ENCODE measurements around the gene C11orf21.

- TF ChIP-seq, protein P1, sequence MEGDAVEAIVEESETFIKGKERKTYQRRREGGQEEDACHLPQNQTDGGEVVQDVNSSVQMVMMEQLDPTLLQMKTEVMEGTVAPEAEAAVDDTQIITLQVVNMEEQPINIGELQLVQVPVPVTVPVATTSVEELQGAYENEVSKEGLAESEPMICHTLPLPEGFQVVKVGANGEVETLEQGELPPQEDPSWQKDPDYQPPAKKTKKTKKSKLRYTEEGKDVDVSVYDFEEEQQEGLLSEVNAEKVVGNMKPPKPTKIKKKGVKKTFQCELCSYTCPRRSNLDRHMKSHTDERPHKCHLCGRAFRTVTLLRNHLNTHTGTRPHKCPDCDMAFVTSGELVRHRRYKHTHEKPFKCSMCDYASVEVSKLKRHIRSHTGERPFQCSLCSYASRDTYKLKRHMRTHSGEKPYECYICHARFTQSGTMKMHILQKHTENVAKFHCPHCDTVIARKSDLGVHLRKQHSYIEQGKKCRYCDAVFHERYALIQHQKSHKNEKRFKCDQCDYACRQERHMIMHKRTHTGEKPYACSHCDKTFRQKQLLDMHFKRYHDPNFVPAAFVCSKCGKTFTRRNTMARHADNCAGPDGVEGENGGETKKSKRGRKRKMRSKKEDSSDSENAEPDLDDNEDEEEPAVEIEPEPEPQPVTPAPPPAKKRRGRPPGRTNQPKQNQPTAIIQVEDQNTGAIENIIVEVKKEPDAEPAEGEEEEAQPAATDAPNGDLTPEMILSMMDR (IDR thresholded peaks at IDR 0.05): no peak
- TF ChIP-seq POLR2A (IDR thresholded peaks at IDR 0.05): no peak
Measured at GRCh38 chr11:2308713-2309112, 7.0 kb upstream of the C11orf21 start.
